HG02571 (cell line): ENCODE data around the gene MSRB1.
"Not testable (repeated sequence)": the region's sequence is repeated elsewhere in the genome, so short reads cannot be mapped to it uniquely, and the experiment has no call there.

Experiments used
- ATAC-seq: cut with Tn5 transposase; IDR thresholded peaks from one replicate; pipeline ENCODE4 v1.9.1; 2021; ENCODE audit warnings: mild to moderate bottlenecking, moderate library complexity; ENCODE audit not compliant: unreplicated experiment

MSRB1 gene

DNA sequence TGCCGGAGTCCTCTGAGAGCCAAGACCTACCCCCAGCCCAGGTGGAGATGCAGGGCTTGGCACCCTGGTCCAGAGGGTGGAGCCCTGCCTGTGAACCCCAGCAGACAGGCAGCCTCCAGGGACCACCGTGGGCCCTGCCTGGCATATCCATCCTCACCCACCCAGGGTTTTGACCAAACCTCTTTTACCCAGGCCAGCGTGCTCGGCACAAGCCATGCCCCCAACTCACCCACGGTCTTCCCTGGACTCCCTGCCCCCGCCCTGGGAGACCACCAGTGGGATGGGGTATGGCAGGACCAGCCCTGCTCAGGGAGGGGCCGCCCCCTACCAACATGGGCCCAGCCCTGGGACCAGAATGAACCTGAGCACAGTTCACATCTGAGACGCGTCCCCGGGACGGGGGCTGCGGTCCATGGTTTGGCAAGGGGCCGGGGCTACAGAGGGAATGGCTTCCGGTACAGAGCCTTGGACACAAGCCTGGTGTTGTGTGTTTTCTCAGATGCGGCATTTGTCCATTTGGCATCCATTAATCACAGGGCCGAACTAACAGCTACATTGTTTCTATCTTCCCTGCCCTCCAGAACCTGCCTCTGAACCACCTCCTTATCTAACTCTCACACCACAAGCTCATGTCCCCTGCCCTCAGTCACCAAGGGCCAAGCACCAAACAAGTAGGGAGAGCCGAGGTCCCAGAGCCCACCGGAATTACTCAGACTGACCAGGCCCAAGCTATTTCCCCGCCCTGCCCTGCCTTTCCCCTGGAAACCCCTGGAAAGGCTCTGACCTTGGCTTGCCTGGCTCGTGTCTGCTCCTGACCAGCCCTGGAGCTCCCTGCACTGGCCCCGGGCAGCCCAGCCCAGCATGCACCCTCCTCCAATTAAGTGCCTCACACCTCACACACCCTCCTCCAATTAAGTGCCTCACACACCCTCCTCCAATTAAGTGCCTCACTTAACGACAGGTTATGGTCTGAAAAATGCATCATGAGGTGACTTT, 38.9 kb downstream of the MSRB1 start:
- ATAC-seq = no peak

DNA sequence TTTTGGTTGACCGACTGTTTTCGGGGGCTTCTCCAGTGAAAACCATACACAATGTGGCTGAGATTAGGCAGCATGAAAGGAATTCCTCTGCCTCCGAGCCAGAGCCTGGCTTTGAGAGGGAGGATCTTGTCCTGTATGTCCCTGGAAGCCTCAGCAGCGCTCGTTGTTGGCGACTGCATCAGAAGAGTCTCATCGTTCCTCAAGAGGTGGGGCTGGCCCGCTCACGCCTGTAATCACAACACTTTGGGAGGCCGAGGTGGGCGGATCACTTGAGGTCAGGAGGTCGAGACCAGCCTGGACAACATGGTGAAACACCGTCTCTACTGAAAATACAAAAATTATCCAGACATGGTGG, 39.8 kb downstream of the MSRB1 start:
- no peak for ATAC-seq

DNA sequence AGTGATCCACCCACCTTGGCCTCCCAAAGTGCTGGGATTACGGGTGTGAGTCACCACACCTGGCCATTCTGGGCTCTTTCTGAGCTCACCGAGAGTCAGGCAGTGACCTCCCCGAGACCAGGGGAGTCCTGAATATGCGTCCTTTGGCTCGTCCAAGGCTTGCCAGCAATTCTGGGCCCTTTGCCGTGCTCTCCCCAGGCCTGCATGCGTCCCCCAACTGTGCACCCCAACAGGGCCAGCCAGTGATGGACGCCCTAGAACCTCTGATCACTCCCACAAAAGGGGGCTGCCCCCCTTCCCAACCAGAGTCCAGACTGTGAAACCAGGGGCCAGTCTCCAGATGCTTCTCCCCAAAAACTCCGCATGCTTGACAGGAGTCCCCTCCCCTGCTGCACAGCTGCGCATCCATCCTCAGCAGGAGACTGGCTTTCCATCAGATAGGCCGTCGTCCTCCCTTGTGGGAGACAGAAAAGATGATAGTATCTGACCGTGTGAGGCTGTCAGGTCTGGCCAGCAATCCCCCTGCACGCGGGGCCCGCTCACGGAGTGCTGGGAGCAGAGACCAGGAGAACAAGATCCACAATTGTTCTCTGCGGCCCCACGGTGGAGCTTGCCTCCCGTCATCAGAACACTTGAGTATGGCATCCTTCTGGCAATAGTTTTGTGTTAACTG, 40.3 kb downstream of the MSRB1 start:
- no peak for ATAC-seq

DNA sequence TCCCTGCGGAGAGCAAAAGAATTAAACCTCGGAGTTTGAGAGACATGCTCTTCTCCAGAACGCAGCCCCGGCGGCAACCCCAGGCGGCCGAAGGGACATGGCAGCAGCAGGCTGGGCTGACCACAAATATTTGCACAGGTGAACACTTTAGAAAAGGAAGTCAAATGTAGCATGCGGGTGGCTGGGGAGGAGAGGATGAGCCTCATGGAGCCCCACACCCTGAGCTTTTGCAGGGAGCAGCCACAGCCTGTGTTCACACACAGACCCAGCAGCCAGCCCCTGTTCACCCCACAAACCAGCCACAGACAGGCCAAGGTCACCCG, 42.6 kb downstream of the MSRB1 start:
- no peak for ATAC-seq

DNA sequence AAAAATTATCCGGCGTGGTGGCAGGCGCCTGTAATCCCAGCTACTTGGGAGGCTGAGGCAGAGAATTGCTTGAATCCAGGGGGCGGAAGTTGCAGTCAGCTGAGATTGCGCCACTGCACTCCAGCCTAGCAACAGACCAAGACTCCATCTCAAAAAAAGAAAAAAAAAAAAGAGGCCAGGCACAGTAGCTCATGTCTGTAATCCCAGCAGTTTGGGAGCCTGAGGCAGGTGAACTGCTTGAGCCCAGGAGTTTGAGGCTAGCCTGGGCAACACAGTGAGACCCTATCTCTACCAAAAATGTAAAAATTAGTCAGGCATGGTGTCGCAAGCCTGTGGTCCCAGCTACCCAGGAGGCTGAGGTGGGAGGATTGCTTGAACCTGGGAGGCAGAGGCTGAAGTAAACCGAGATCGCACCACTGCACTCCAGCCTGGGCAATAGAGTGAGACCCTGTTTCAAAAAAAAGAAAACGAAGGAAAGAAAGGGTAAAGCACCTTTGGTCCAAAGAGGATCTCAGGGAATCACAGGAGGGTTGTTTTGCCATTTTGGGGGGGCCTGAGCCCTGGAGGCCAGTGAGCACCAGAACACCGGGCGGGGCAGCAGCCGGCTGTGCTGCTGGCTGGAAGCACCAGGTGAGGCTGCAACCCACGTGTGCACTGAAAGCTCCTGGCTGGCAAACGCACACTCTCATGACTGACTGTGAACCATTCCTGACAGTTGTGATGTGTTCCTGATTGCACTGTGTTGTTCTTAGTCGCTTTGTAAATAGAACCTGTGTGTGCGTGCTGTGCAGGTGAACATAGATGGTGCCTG, 43.2 kb downstream of the MSRB1 start:
- no peak for ATAC-seq

DNA sequence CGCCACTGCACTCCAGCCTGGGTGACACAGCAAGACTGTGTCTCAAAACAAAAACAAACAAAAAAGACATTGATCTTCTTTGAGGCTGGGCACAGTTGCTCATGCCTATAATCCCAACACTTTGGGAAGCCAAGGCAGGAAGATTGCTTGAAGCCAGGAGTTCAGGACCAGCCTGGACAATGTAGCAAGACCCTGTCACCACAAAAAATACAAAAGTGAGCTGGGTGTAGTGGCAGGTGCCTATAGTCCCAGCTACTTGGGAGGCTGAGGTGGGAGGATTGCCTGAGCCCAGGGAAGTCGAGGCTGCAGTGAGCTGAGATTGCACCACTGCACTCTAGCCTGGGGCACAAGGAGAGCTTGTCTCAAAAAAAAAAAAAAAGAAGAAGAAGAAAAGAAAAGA, 45.3 kb downstream of the MSRB1 start:
- ATAC-seq = not testable (repeated sequence)

DNA sequence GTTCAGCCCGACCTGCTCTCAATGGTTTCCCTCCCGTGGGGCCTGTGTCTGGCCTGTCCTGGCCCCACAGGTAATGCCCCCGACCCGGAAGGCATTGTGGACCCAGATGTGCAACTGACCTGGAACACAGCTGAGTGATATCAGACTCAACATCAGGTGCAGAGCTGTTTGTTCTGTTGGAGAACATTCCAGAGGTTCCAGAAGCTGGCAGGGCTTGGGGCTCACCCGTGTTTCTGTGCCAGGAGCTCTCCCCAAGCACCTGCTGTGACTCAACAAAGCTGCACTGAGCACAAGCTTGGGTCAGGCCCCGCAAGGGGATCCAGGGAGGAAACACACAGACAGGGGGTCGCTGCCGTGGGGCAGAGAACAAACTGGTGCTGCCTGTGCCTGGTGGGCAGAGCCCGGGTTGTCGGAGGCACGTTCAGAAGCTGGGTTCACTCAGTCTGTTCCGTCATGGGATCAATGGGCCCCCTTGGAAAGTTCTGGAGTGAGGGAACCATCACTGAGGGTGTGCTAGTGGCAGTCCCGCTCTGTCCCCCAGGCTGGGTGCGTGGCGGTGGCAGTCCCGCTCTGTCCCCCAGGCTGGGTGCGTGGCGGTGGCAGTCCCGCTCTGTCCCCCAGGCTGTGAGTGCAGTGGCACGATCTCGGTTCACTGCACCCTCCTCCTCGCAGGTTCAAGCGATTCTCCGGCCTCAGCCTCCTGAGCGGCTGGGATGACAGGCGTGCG, 46.9 kb downstream of the MSRB1 start:
- ATAC-seq = no peak

DNA sequence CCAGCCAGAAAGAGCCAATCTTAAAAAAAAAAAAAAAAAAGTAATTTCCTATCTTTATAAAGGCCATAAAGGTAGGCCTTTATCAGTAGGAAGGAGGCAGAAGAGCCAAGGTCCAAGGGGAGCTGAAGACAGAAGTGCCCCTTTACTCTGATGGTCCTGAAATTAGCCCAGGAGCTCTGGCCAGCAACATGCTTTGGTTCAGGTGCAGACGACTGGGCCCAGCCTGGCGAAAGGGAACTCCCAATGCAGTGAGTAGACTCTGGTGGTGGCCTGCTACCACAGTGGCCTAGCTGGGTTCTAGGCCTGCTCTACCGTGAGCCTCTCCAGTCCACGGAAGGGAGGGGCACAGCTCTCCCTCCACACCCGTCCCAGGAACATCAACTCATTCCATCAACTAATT, 47.9 kb downstream of the MSRB1 start:
- no peak for ATAC-seq

DNA sequence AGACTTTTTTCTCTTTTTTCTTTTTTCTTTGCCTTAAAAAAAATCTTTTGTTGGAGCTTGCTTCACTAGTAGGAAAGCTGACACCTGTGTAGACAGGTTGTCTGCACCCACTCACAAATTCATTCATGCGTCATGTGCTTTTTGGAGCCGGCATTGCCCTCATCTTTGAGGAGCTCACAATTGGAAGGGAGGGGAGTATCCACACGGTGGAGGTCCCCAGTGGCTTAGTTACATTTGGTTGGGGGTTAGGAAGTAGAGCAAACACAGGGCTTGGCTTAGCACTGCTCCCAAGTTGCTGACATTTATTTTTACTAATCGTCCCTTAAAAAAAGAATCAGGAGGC, 52.3 kb downstream of the MSRB1 start:
- no peak for ATAC-seq

DNA sequence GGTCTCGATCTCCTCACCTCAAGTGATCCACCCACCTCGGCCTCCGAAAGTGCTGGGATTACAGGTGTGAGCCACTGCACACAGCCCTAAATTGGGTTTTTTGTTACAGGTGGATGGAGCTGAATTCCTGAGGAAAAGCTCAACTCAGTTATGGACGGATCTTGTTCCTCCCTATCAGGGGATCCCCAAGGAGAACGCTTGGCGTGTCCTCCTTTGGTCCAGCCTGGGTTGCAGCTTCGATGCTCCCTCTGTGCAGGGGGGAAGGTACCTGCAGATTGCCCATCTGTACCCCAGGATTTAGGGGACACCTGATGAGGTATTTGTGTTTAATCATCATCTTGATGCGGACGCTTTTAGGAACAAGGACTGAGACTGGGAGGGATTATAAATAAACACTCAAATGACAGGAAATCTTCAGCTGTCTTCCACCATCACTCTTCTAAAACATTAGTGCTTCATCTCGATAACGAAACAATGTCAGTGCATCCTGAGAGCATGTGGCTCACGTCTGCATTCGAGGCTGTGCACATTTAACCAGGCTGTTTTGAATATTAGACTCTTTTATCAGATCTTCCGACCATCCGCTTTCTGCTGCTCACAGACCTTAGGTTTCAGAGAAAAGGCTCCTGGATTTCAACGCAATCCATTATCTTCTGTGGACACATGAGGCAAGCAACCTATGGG, 52.8 kb downstream of the MSRB1 start:
- ATAC-seq = no peak
